GM12878 (cell line): ENCODE results near the gene COX11. TPM values are rescaled to one million over a fixed set of nuclear protein-coding genes. Genes with fewer than 3 reads are reported as not detected.

Source experiments
- ASH2L ChIP-seq: fragments of 300-600, 200-600 bp; sonication (generic); IDR thresholded peaks from 2 replicates; pipeline ENCODE4 v1.6.1; 2017; ENCODE audit warnings: low read depth, mild to moderate bottlenecking, borderline replicate concordance
- E2F4 ChIP-seq: IDR thresholded peaks from 2 replicates; pipeline ENCODE4 v1.6.1; 2012; ENCODE audit warnings: low read depth, low read length, improper control_type of control experiment
- HDAC6 ChIP-seq: fragments of 200-600 bp; sonication (generic); IDR thresholded peaks from one replicate; pipeline ENCODE4 v1.8.0; 2017; ENCODE audit warnings: antibody characterized with exemption; ENCODE audit not compliant: unreplicated experiment
- PAX8 ChIP-seq: fragments of 450-650 bp; IDR thresholded peaks from 2 replicates; pipeline ENCODE4 v1.6.1; 2017; ENCODE audit warnings: mild to moderate bottlenecking, moderate library complexity
- ZBTB40 ChIP-seq: fragments of 450-650 bp; IDR thresholded peaks from 2 replicates; pipeline ENCODE4 v1.6.1; 2016; ENCODE audit warnings: mild to moderate bottlenecking, moderate library complexity, borderline replicate concordance
- polyA plus RNA-seq, 11 experiments: library from polyadenylated mRNA; depleted of rRNA in 4 of 11; unstranded in 6 of 11; stranded (reverse) in 5 of 11; fragments of >200 nt; fragmentation: Nextera tagmentation in 4 of 11; fragmentation: Illumina TruSeq in 1 of 11; extraction: Ambion mirVana in 4 of 11; extraction: Trizol in 1 of 11; gene quantifications; 1 replicate in 1 of 11; 2 replicates in 10 of 11; pipeline versions ENCODE4 v1.2.1 to v1.2.3, GENCODE V29; 2011 to 2016; ENCODE audit warnings: inconsistent platforms in 2 of 11, missing spikeins in 2 of 11, low read depth in 1 of 11
- total RNA-seq, 4 experiments: library from RNA; depleted of rRNA in 3 of 4; stranded (reverse); fragments of >200 nt in 3 of 4; fragmentation: Illumina TruSeq in 1 of 4; extraction: Trizol in 1 of 4; gene quantifications; 2 replicates each; pipeline versions ENCODE4 v1.2.1 to v1.2.3, GENCODE V29; 2013 to 2021
- TF ChIP-seq, protein P1 (sequence below): fragments of 150-350 bp; IDR thresholded peaks from 2 replicates; pipeline ENCODE4 v1.6.1; 2016; ENCODE audit warnings: low read depth, low read length
- TF ChIP-seq, protein P2 (sequence below): fragments of 450-650 bp; IDR thresholded peaks from 2 replicates; pipeline ENCODE4 v1.6.1; 2016; ENCODE audit warnings: mild to moderate bottlenecking

COX11 gene
- total and polyA plus RNA-seq, 10 of the 15 experiments (the other 5 are each of a cell fraction or from before 2014, with no cell fraction given) = 13.8 to 69.4 (median 50.8) TPM

DNA sequence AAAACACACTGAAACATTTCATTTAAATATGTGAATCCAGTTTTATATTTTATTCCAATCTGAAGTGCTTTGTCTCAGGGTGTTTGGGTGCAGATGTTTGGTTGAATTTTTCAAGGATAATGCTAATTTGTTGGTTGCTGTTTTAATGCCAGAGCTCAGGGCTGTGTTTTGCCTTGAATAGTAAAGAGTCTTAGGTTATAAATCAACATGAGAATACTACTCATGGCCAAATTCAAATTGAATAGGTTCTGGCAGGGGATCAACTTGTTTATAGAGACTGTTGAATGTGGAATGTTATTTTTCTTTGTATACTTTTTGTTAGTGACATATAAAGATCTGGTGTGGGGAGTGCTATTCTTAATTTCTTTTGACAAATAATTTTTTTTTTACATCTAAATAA is 49.0 kb downstream of the COX11 start (continued):
- TF ChIP-seq ZBTB40 = no peak
- no peak for TF ChIP-seq HDAC6
- TF ChIP-seq ASH2L = no peak
- TF ChIP-seq, protein P1, sequence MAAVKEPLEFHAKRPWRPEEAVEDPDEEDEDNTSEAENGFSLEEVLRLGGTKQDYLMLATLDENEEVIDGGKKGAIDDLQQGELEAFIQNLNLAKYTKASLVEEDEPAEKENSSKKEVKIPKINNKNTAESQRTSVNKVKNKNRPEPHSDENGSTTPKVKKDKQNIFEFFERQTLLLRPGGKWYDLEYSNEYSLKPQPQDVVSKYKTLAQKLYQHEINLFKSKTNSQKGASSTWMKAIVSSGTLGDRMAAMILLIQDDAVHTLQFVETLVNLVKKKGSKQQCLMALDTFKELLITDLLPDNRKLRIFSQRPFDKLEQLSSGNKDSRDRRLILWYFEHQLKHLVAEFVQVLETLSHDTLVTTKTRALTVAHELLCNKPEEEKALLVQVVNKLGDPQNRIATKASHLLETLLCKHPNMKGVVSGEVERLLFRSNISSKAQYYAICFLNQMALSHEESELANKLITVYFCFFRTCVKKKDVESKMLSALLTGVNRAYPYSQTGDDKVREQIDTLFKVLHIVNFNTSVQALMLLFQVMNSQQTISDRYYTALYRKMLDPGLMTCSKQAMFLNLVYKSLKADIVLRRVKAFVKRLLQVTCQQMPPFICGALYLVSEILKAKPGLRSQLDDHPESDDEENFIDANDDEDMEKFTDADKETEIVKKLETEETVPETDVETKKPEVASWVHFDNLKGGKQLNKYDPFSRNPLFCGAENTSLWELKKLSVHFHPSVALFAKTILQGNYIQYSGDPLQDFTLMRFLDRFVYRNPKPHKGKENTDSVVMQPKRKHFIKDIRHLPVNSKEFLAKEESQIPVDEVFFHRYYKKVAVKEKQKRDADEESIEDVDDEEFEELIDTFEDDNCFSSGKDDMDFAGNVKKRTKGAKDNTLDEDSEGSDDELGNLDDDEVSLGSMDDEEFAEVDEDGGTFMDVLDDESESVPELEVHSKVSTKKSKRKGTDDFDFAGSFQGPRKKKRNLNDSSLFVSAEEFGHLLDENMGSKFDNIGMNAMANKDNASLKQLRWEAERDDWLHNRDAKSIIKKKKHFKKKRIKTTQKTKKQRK = no peak
- no peak for TF ChIP-seq PAX8
- TF ChIP-seq, protein P2, sequence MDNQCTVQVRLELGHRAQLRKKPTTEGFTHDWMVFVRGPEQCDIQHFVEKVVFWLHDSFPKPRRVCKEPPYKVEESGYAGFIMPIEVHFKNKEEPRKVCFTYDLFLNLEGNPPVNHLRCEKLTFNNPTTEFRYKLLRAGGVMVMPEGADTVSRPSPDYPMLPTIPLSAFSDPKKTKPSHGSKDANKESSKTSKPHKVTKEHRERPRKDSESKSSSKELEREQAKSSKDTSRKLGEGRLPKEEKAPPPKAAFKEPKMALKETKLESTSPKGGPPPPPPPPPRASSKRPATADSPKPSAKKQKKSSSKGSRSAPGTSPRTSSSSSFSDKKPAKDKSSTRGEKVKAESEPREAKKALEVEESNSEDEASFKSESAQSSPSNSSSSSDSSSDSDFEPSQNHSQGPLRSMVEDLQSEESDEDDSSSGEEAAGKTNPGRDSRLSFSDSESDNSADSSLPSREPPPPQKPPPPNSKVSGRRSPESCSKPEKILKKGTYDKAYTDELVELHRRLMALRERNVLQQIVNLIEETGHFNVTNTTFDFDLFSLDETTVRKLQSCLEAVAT = no peak
- TF ChIP-seq E2F4 = no peak
